Kidney (tissue), 22 donors: Measurements from ENCODE around the gene GPR119. TPM values are rescaled to one million over a fixed set of nuclear protein-coding genes. Genes with fewer than 3 reads are reported as not detected.
A peak's percentile ranks its signal among the peaks of the same experiment; 100 is the strongest.
"Not testable (repeated sequence)": the region's sequence is repeated elsewhere in the genome, so short reads cannot be mapped to it uniquely, and the experiment has no call there.

Source experiments
- DNase-seq, 5 donors: peaks; one replicate each; pipeline ENCODE4 v3.0.0-alpha.2; 2013 to 2020
- FAIRE-seq: peaks from 2 replicates; lab custom pipeline; 2012; peaks lifted over from hg19 to GRCh38; lab: Jason Lieb, UNC
- H3K27ac ChIP-seq, 2 donors: one replicate each; pipeline ENCODE4 v1.7.0; 2013; ENCODE audit warnings: low read depth in 2 of 2, low read length in 2 of 2, inconsistent platforms in 1 of 2
- H3K27me3 ChIP-seq: one replicate; pipeline ENCODE4 v1.7.1; 2013; ENCODE audit warnings: low read length, inconsistent platforms; ENCODE audit not compliant: control insufficient read depth, insufficient read depth
- H3K36me3 ChIP-seq, 3 donors: one replicate each; pipeline versions ENCODE4 v1.7.0 to v1.7.1; 2013; ENCODE audit warnings: low read length in 3 of 3, control low read depth in 1 of 3, inconsistent platforms in 1 of 3; ENCODE audit not compliant: insufficient read depth in 3 of 3, control insufficient read depth in 2 of 3
- H3K4me1 ChIP-seq, 3 donors: one replicate each; pipeline versions ENCODE4 v1.7.0 to v1.7.1; 2013; ENCODE audit warnings: low read length in 3 of 3, inconsistent platforms in 1 of 3, low read depth in 1 of 3; ENCODE audit not compliant: control insufficient read depth in 2 of 3, insufficient read depth in 2 of 3
- H3K4me3 ChIP-seq, 3 donors: one replicate each; pipeline versions ENCODE4 v1.7.0 to v1.8.1; 2013; ENCODE audit warnings: low read length in 3 of 3, control low read depth in 1 of 3, inconsistent platforms in 1 of 3
- H3K9ac ChIP-seq, 3 donors: one replicate each; pipeline versions ENCODE4 v1.7.0 to v1.7.1; 2013; ENCODE audit warnings: low read length in 3 of 3, control low read depth in 1 of 3, inconsistent platforms in 1 of 3
- H3K9me3 ChIP-seq, 3 donors: one replicate each; pipeline versions ENCODE4 v1.7.0 to v1.7.1; 2013; ENCODE audit warnings: low read length in 3 of 3, control low read depth in 1 of 3, inconsistent platforms in 1 of 3; ENCODE audit not compliant: control insufficient read depth in 2 of 3, insufficient read depth in 1 of 3
- CTCF ChIP-seq: IDR thresholded peaks from 3 replicates; pipeline ENCODE4 v1.5.1; 2012; ENCODE audit warnings: mild to moderate bottlenecking, moderate library complexity, borderline replicate concordance; ENCODE audit not compliant: insufficient read depth; ENCODE audit errors: extremely low read depth
- intact Hi-C: fragments of 100-400 bp; cut with DNase I; formaldehyde crosslinking; loops from one replicate; pipeline ENCODE4 v1.11.1; 2022
- long read RNA-seq, 10 donors: library from polyadenylated mRNA in 1 of 10; unstranded in 1 of 10; transcript quantifications; one replicate each; pipeline ENCODE4 v2.0.0 and lab custom pipeline, GENCODE V29; 2021 to 2026
- polyA plus RNA-seq: library from polyadenylated mRNA; stranded (reverse); fragments of 350-450 nt; fragmentation: Illumina TruSeq; extraction: RNeasy Lipid Tissue Mini Kit (QIAGEN cat#74804); gene quantifications from one replicate; pipeline ENCODE4 v1.2.3, GENCODE V29; 2014; ENCODE audit warnings: low read depth, low replicate concordance; ENCODE audit not compliant: insufficient read depth
- total RNA-seq: library from RNA; stranded (reverse); fragmentation: NEBNext Ultra II Directional; extraction: Animal tissue kit (Norgen Biotek cat#: 25700); gene quantifications from one replicate; pipeline ENCODE4 v1.2.1, GENCODE V29; 2021
- donor health status: control.
- donor health status: control.
- donor health status: control.
- donor health status: control.
- donor health status: control.
- donor health status: DM: yes; HTN: yes; CAD: no.
- donor health status: Normal renal cell carcinoma (clear cell type).

The GPR119 gene
- not detected for total RNA-seq
- not detected for polyA plus RNA-seq
- long read RNA-seq, donor 1, result 0 reads
- long read RNA-seq, donor 2, result 0 reads
- long read RNA-seq, donor 3, result 0 reads
- long read RNA-seq, donor 4, result 0 reads
- long read RNA-seq, donor 5, result 0 reads
- long read RNA-seq, donor 6, result 0 reads
- long read RNA-seq, donor 7, result 0 reads
- long read RNA-seq, donor 8, result 0 reads
- long read RNA-seq, donor 9, result 0 reads
- long read RNA-seq, donor 10, result 0 reads

GRCh38 chrX:130385520-130385919, at the start of gene GPR119:
Gene GPR119, minus strand, starts transcription at chrX:130385674. Its CDS starts 227 bp downstream, at chrX:130385447.
- DNase-seq (no peak), FAIRE-seq (no peak)

GRCh38 chrX:130429236-130429635, 43.8 kb upstream of the GPR119 start:
- H3K27ac ChIP-seq, H3K27me3 ChIP-seq, H3K4me1 ChIP-seq, DNase-seq, H3K9me3 ChIP-seq, FAIRE-seq, H3K36me3 ChIP-seq, intact Hi-C loops, H3K4me3 ChIP-seq, H3K9ac ChIP-seq: not testable (repeated sequence)

More at GRCh38 chrX:130385520-130385919, at the start of gene GPR119:
- Histone ChIP-seq H3K4me3 (no peak within 1 kb of the TSS), H3K27me3 (no peaks in the 10 kb centered on the region), H3K36me3 (no peaks in the 10 kb centered on the region), H3K27ac (no peak within 1 kb of the TSS), H3K4me1 (no peaks in the 10 kb centered on the region), H3K9me3 (no peaks in the 10 kb centered on the region), H3K9ac (no peak within 1 kb of the TSS)
- intact Hi-C loops, result no loop called here
- no peak for TF ChIP-seq CTCF

- intact Hi-C loops, result no loop called here
- H3K27ac ChIP-seq, result no peak overlapping the region
- H3K27me3 ChIP-seq, result no peaks in the 10 kb centered on the region
- no peak overlapping the region for H3K9ac ChIP-seq
- no peak overlapping the region for H3K4me3 ChIP-seq
- H3K4me1 ChIP-seq, result no peaks in the 10 kb centered on the region
- no peaks in the 10 kb centered on the region for H3K9me3 ChIP-seq
- DNase-seq (no peak), FAIRE-seq (no peak)
- H3K36me3 ChIP-seq, result no peaks in the 10 kb centered on the region
- TF ChIP-seq CTCF, result no peak
Measured at GRCh38 chrX:130426531-130426930, 41.1 kb upstream of the GPR119 start.

GRCh38 chrX:130419263-130419662, 33.8 kb upstream of the GPR119 start:
- FAIRE-seq, result no peak

More at GRCh38 chrX:130419263-130419662, 33.8 kb upstream of the GPR119 start:
- no peak overlapping the region for H3K9ac ChIP-seq
- DNase-seq, result peak in 3 of 5 donors; percentile 24 to 55 (median 53)
- no peaks in the 10 kb centered on the region for H3K9me3 ChIP-seq
- no peaks in the 10 kb centered on the region for H3K4me1 ChIP-seq
- no peak for TF ChIP-seq CTCF
- H3K4me3 ChIP-seq, result no peak overlapping the region
- H3K36me3 ChIP-seq, result no peaks in the 10 kb centered on the region
- H3K27ac ChIP-seq, result no peak overlapping the region
- no peaks in the 10 kb centered on the region for H3K27me3 ChIP-seq
- intact Hi-C loops, result no loop called here
